HG03135 (cell line): ENCODE results near the gene CCNY.

Experiments
- ATAC-seq: cut with Tn5 transposase; IDR thresholded peaks from one replicate; pipeline ENCODE4 v1.9.1; 2021; ENCODE audit warnings: mild to moderate bottlenecking, moderate library complexity; ENCODE audit not compliant: unreplicated experiment

Gene CCNY

GRCh38 chr10:35379226-35380137, 43.2 kb downstream of the CCNY start:
- peak; percentile 78 for ATAC-seq

DNA sequence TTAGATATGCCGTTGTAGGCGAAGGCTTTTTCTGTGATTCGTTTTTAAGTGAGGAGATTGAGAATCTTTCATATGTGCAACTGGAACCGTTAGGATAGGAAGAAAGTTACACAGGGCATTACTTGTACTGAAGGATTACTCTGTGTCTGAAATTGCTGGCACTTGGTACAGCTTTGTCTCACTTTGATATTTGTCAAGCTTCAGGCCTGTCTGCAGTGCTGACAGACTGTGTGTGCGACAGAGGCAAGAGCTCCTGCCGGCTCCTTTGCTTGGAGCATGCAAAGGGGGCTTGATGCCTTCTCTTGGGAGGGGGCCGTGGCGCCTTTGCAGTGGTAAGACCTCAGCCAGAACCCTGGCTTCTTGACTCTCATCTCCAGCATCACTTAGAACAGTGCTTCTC, 45.8 kb downstream of the CCNY start:
- ATAC-seq, result no peak

DNA sequence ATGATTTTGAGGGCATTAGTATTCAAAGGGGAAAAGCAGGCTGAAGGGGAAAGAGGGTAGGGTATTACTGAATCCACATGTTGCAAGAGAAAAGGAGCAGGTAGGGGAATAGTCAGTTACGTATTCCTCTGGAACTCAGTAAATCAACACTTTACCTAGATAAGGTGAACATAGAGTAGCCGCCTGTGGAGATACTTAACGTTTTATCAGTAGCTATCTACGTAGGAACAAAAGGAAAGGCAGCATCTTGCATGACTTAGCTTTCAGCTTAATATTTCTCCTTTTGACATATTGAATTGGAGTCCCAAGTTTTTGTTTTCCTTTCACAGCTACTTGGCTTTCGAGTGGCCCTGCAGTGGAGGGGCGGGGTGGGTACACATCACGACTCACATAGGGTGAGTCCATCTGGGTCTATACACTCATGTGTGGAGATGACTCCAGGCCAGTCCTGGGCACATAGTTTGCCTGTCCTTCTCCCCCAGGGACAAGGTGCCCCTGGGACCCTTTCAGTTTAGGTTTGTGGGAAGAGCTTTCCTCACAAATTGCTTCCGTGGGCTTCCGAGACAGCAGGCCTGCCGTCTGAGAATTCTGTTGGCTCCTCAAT, 48.1 kb downstream of the CCNY start:
- ATAC-seq, result no peak

- ATAC-seq, result no peak
These were observed 50.4 kb downstream of the CCNY start for GRCh38 chr10:35386594-35387174.

- ATAC-seq, result peak; percentile 80
These were observed 51.5 kb downstream of the CCNY start for GRCh38 chr10:35387768-35388167.

- ATAC-seq, result peak; percentile 43
These were observed 51.9 kb downstream of the CCNY start for GRCh38 chr10:35388197-35388596.

- no peak for ATAC-seq
These were observed 52.4 kb downstream of the CCNY start for GRCh38 chr10:35388682-35389081.

DNA sequence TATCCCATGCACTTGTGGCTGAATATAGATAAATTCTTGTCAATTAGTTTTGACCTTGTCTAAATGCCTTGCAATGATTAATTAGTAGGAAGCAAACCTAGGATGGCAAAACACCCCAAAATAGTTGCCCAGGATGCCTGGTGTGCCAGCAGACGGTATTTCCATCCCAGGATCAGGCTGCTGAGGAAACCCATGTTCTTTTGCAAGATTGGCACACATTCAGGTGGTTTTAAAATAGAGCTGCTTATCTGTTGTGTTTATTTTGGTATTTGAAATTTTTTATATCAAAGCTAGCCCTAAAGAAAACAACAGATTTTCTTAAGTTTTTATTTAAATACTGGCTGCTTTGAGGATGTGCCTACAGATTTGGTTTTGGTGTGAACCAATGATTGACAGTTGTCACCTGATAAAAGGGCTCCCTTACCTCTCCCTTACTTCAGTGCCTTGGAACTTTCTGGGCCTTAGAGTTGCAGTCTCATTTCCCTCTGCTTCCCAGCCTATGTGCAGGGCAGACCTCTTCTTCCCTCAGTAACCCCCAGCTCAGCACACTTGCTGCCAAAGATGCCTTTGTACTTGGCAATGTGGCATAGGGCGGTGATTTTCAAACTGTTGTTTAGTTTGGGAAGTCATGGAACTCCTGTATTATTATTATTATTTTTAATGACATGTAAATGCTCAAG, 54.0 kb downstream of the CCNY start:
- no peak for ATAC-seq

DNA sequence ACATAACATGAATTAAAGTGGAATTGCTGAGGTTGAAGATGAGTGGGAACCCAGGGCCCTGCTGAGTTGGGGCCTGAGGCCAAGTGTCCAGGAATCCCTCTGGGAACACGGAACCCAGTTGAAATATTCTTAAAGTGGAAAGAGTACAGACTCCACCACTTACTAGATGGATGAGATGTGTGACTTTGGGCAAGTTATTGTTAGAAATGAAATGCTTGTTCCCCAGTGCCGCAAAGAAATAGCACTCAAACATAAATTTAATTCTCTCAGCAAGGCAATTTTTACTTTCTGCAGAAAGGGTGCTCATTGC, 54.5 kb downstream of the CCNY start:
- ATAC-seq, result no peak

DNA sequence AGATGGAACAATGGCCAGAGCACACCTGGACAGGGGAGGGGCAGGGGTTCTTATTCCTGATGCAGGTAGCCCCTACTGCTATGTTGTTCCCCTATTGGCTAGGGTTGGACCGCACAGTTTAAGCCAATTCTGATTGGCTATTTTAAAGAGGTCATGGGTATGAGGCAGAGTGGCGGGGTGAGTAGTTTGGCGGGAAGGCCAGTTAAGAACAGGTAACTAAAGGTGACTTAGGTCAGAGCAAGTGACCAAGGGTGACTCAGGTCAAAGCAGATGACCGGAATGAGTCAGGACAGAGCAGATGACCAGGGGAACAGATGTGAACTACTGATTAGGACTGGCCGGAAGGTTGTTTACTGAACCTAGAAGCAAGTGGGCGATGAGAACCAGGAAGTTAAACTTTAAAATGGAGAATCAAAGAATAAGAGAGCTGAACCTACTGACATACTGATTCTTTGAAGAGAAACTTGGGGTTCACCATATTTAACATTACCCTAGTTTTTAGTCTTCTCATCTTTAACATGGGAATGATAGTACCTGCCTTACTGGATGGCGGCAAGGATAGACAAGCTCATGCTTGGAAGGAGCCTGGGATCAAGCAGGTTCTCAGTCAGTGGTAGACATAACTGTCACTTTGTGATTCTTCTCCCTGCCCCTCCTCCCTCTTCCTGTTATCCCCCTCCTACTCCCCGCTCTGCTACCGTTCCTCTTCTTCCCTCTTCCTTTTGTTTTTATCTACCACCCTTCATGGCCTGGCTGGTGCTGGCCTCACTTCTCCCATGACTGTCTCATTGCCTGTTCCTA, 55.0 kb downstream of the CCNY start:
- no peak for ATAC-seq

DNA sequence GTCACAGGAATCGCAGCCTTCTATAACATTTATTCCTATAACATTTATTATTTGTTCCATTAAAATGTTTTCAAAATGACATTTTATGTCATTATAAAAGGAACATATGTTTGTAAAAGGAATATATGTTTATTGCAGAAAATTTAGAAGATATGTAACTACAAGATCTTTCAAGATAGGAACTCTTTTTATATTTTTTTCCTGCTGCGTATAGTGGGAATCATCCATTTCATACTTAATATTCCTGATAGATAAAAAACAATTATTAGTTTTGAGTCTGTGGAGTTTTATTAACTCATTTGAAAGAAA, 55.6 kb downstream of the CCNY start:
- no peak for ATAC-seq

DNA sequence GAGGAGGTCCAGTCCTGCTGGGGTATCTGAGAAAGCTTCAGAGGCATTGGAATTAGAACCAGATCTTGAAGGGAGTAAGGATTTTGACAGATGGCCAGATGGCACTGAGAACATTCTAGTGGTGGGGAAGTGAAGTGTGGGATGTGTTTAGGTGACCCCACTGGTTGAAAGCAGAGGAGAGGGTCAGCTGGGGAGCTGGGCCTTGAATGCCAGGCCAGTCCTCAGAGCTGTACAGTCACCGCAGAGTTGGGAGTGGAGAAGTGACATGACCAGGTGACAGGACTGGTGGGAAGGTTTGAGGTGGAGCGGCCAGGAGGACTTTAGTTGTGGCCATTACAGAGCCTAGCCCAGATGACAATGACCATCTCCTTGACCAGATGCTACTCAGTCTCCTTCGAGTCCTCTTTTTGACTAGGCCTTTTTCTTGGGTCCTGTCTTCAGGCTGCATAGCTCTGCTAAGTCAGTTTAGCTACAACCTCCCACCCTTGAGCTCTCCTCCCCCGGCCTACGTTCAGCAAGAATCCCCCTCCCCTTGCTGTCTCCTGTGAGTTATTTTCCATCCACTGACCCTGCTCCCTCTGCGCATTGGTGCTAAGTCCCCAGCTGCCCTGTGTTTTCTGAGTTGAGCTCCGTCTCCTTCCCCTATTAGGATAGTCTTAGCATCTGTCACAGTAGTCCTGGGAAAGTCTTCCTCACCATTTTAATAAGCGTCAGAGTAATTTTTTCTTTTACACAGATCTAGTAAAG, 56.3 kb downstream of the CCNY start:
- no peak for ATAC-seq

- ATAC-seq, result no peak
These were observed 58.1 kb downstream of the CCNY start for GRCh38 chr10:35394411-35394851.

DNA sequence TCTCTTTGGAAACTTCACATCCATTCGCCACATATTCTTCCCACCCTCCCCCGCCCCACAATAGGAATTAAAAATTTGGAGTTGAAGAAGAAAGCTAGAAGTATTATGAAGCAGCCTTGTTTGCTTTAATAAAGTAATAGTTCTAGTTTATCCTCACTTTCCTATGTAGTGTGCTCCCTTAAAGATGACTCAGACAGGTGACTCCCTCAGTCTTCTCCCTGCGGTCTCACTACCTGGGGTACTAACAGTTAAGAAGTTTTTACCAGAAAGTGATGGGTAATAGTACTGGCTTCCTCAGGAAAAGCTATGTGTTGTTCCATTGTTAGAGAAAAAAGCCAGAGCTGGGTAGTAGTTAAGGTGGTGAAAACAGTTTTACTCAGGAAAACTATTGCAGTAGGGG, 58.6 kb downstream of the CCNY start:
- ATAC-seq, result no peak

DNA sequence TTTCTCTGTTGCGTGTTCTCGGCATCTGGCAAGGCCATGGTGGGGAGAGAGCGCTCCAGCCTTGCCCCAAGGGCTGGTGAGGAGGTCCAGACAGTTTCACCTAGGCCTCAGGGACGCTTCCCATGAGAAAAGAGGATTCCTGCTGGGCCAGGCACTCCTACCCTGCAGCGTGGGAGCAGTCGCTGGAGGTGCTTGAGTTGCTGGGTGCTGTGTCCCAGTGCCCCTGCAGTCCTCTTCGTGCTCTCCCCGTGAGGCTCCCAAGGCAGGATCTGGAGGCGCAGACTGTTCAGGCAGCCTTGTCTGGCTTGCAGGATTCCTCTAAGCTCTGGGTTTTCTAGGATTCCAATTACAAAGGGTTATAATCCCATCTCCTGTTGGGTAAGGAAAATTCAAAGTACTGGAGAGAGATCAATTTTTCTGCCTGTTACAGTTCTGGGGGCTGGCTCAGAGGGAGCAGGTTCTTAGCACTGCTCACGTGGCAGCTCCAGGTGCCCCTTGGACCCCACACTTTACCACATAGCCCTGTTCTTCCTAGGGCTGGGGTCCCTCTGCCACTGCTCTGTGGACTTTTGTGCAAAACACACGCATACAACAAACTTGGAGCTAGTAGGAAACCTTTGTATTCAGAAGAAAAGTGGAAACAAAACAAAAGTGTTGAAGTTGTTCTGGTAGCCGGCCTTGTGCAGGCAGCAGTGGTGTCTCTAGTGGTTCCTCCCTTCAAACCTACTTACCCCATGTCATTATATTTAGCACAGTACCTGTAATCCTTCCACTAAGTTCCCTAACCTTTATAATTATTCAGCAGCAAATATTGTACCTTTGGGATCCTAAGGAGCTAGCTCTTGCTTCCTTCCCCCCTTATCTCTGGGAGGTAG, 60.5 kb downstream of the CCNY start:
- ATAC-seq, result no peak

- ATAC-seq, result no peak
These were observed 61.6 kb downstream of the CCNY start for GRCh38 chr10:35397953-35398352.

GRCh38 chr10:35398355-35398754, 62.0 kb downstream of the CCNY start:
- no peak for ATAC-seq

GRCh38 chr10:35398908-35399307, 62.6 kb downstream of the CCNY start:
- ATAC-seq, result no peak

- ATAC-seq, result no peak
These were observed 63.2 kb downstream of the CCNY start for GRCh38 chr10:35399414-35400009.
